A673 (cell line): Measurements from ENCODE around the gene ADAMTS7. TPM values are rescaled to one million over a fixed set of nuclear protein-coding genes. Genes with fewer than 3 reads are reported as not detected.
"Not testable (repeated sequence)": the region's sequence is repeated elsewhere in the genome, so short reads cannot be mapped to it uniquely, and the experiment has no call there.

ENCODE experiments used
- BruUV-seq: library from RNA; stranded (reverse); fragments of 400-500 nt; replicated peaks from 2 replicates; lab custom pipeline; 2021; lab: Mats Ljungman, UMichigan
- CTCF ChIA-PET: fragments of 300-600 bp; sonication (Branson Sonifier 250); formaldehyde crosslinking; loops from one replicate; lab custom pipeline; 2022; ENCODE audit warnings: antibody characterized with exemption; lab: Charles Lee
- POLR2A ChIA-PET: fragments of 300-600 bp; sonication (Branson Sonifier 250); formaldehyde crosslinking; loops from one replicate; lab custom pipeline; 2022; ENCODE audit warnings: antibody characterized with exemption; ENCODE audit not compliant: low non-redundant PET; lab: Charles Lee
- DNase-seq: peaks from one replicate; pipeline ENCODE4 v3.0.0-alpha.2; 2015; ENCODE audit warnings: low spot score
- H3K27ac ChIP-seq: fragments of 200-600 bp; sonication (generic); 2 replicates; pipeline ENCODE4 v1.5.1; 2016; ENCODE audit warnings: mixed run types, low read depth, mild to moderate bottlenecking, mixed read lengths, antibody characterized with exemption, low read length; ENCODE audit not compliant: poor library complexity, severe bottlenecking
- H3K27me3 ChIP-seq: fragments of 200-600 bp; sonication (generic); replicated peaks from 2 replicates; pipeline ENCODE4 v1.6.1; 2017; ENCODE audit warnings: mixed run types, low read depth, mild to moderate bottlenecking, mixed read lengths, antibody characterized with exemption, low read length; ENCODE audit not compliant: insufficient read depth, poor library complexity
- H3K36me3 ChIP-seq: fragments of 200-600 bp; sonication (generic); 2 replicates; pipeline ENCODE4 v1.6.1; 2016; ENCODE audit warnings: mixed run types, mild to moderate bottlenecking, mixed read lengths, antibody characterized with exemption, low read length; ENCODE audit not compliant: insufficient read depth, poor library complexity, severe bottlenecking
- H3K4me1 ChIP-seq: fragments of 200-600 bp; sonication (generic); 2 replicates; pipeline ENCODE4 v1.6.1; 2017; ENCODE audit warnings: mixed run types, mild to moderate bottlenecking, mixed read lengths, antibody characterized with exemption, low read length; ENCODE audit not compliant: insufficient read depth, poor library complexity, severe bottlenecking
- H3K4me3 ChIP-seq: fragments of 200-600 bp; sonication (generic); 2 replicates; pipeline ENCODE4 v1.5.1; 2016; ENCODE audit warnings: low read depth, mixed run types, mild to moderate bottlenecking, mixed read lengths, low read length; ENCODE audit not compliant: poor library complexity, severe bottlenecking
- H3K9me3 ChIP-seq: fragments of 200-600 bp; sonication (generic); 2 replicates; pipeline ENCODE4 v1.6.1; 2016; ENCODE audit warnings: mixed run types, low read depth, mild to moderate bottlenecking, mixed read lengths, antibody characterized with exemption, low read length; ENCODE audit not compliant: poor library complexity, severe bottlenecking
- CTCF ChIP-seq: fragments of 300-800, 200-600 bp; sonication (generic); conservative IDR thresholded peaks from 2 replicates; pipeline ENCODE4 v1.5.1; 2017; ENCODE audit warnings: low read depth, mild to moderate bottlenecking, antibody characterized with exemption, low read length, moderate library complexity, mixed read lengths
- EZH2 ChIP-seq: fragments of 200-600 bp; sonication (generic); IDR thresholded peaks from 2 replicates; pipeline ENCODE4 v1.6.1; 2017; ENCODE audit warnings: borderline replicate concordance, low read depth, mild to moderate bottlenecking, mixed read lengths, antibody characterized with exemption, low read length; ENCODE audit not compliant: poor library complexity, severe bottlenecking
- intact Hi-C: fragments of 100-400 bp; cut with micrococcal nuclease; formaldehyde crosslinking; loops from one replicate; pipeline ENCODE4 v1.10.0; 2022; ENCODE audit not compliant: unreplicated experiment
- total RNA-seq: library from RNA; stranded (reverse); gene quantifications from 2 replicates; pipeline ENCODE4 v1.2.3, GENCODE V29; 2021

Gene ADAMTS7
- total RNA-seq, 1 experiment from 2014 or later: 0.41 TPM

- ChIA-PET POLR2A (no interaction called here), CTCF (no interaction called here)
- intact Hi-C loops: no loop called here
- no TSS peak for BruUV-seq
- TF ChIP-seq EZH2 (no peak), CTCF (no peak)
- H3K4me3 ChIP-seq: no peak overlapping the region
- H3K36me3 ChIP-seq: no peaks in the 10 kb centered on the region
- no peaks in the 10 kb centered on the region for H3K4me1 ChIP-seq
- no peaks in the 10 kb centered on the region for H3K27me3 ChIP-seq
- H3K9me3 ChIP-seq: no peaks in the 10 kb centered on the region
- no peak for DNase-seq
- H3K27ac ChIP-seq: no peak overlapping the region
Measured at GRCh38 chr15:78778422-78778821, 32.8 kb downstream of the ADAMTS7 start.

- H3K36me3 ChIP-seq, H3K9me3 ChIP-seq, CTCF ChIA-PET, H3K4me3 ChIP-seq, DNase-seq, BruUV-seq, H3K4me1 ChIP-seq, H3K27ac ChIP-seq, intact Hi-C loops, H3K27me3 ChIP-seq, POLR2A ChIA-PET: not testable (repeated sequence)
Measured at GRCh38 chr15:78777953-78778345, 33.3 kb downstream of the ADAMTS7 start.

GRCh38 chr15:78777290-78777952 is 33.8 kb downstream of the ADAMTS7 start:
- H3K27ac ChIP-seq, intact Hi-C loops, H3K9me3 ChIP-seq, BruUV-seq, POLR2A ChIA-PET, H3K4me1 ChIP-seq, H3K4me3 ChIP-seq, H3K36me3 ChIP-seq, H3K27me3 ChIP-seq, DNase-seq, CTCF ChIA-PET: not testable (repeated sequence)

- intact Hi-C loops, H3K27me3 ChIP-seq, H3K9me3 ChIP-seq, H3K4me1 ChIP-seq, POLR2A ChIA-PET, H3K36me3 ChIP-seq, H3K27ac ChIP-seq, BruUV-seq, CTCF ChIA-PET, H3K4me3 ChIP-seq, DNase-seq: not testable (repeated sequence)
Measured at GRCh38 chr15:78776046-78776925, 35.0 kb downstream of the ADAMTS7 start.
